ENCODE results near the gene PCTP. TPM values are rescaled to one million over a fixed set of nuclear protein-coding genes. Genes with fewer than 3 reads are reported as not detected.

The PCTP gene
- total RNA-seq, 1 donor from 2014 or later, result 21.9 TPM

- DNase-seq (ENCODE audit: missing footprints) (no peak), ATAC-seq (no peak)
- intact Hi-C loops (cut with DNase I), result no loop called here
These were observed 5.6 kb upstream of the PCTP start for GRCh38 chr17:55745258-55745657.

GRCh38 chr17:55746466-55746865 lies 4.4 kb upstream of the PCTP start:
- intact Hi-C loops (cut with DNase I), result no loop called here
- DNase-seq (ENCODE audit: missing footprints) (no peak), ATAC-seq (no peak)

- no peak for DNase-seq (ENCODE audit: missing footprints)
- intact Hi-C loops (cut with DNase I), result no loop called here
- no peak for ATAC-seq
These were observed 3.6 kb upstream of the PCTP start for GRCh38 chr17:55747209-55747608.

GRCh38 chr17:55748841-55749240 lies 2.0 kb upstream of the PCTP start:
- intact Hi-C loops (cut with DNase I), result no loop called here
- ATAC-seq (no peak), DNase-seq (ENCODE audit: missing footprints) (no peak)

- intact Hi-C loops (cut with DNase I), result loop anchor here (2.0 to 5.0 kb wide), 2 partner anchors 17 to 328 kb away; partner anchors contain the start of gene MMD
These were observed 866 bp upstream of the PCTP start for GRCh38 chr17:55749985-55750384.

GRCh38 chr17:55751720-55752250 lies 934 bp downstream of the PCTP start:
- intact Hi-C loops (cut with DNase I), result loop anchor here (2.0 to 5.0 kb wide), 2 partner anchors 19 to 329 kb away; partner anchors contain the start of gene MMD
- no peak for DNase-seq (ENCODE audit: missing footprints)
- ATAC-seq, result no peak

More at GRCh38 chr17:55749985-55750384, 866 bp upstream of the PCTP start:
- DNase-seq (ENCODE audit: missing footprints) (no peak), ATAC-seq (no peak)

GRCh38 chr17:55756689-55757088 lies 5.8 kb downstream of the PCTP start:
- no peak for ATAC-seq
- intact Hi-C loops (cut with DNase I), result no loop called here
- no peak for DNase-seq (ENCODE audit: missing footprints)

- intact Hi-C loops (cut with DNase I), result no loop called here
- DNase-seq (ENCODE audit: missing footprints), result no peak
- no peak for ATAC-seq
These were observed 6.8 kb downstream of the PCTP start for GRCh38 chr17:55757659-55758058.

- ATAC-seq, result no peak
- DNase-seq (ENCODE audit: missing footprints), result no peak
- intact Hi-C loops (cut with DNase I), result no loop called here
These were observed 7.3 kb downstream of the PCTP start for GRCh38 chr17:55758171-55758570.

GRCh38 chr17:55760643-55761355 lies 9.9 kb downstream of the PCTP start:
- intact Hi-C loops (cut with DNase I), result no loop called here
- ATAC-seq (no peak), DNase-seq (ENCODE audit: missing footprints) (no peak)

GRCh38 chr17:55762086-55762858 lies 11.4 kb downstream of the PCTP start:
- no peak for DNase-seq (ENCODE audit: missing footprints)
- intact Hi-C loops (cut with DNase I), result no loop called here

GRCh38 chr17:55763856-55764255 lies 13.0 kb downstream of the PCTP start:
- DNase-seq (ENCODE audit: missing footprints) (no peak), ATAC-seq (peak; percentile 50)
- intact Hi-C loops (cut with DNase I), result no loop called here

More at GRCh38 chr17:55762086-55762858, 11.4 kb downstream of the PCTP start:
- no peak for ATAC-seq

GRCh38 chr17:55764610-55765009 lies 13.8 kb downstream of the PCTP start:
- intact Hi-C loops (cut with DNase I), result no loop called here
- DNase-seq (ENCODE audit: missing footprints) (no peak), ATAC-seq (no peak)

- no peak for ATAC-seq
- no peak for DNase-seq (ENCODE audit: missing footprints)
- intact Hi-C loops (cut with DNase I), result no loop called here
These were observed 14.6 kb downstream of the PCTP start for GRCh38 chr17:55765472-55765871.

GRCh38 chr17:55768936-55769624 lies 18.2 kb downstream of the PCTP start:
- ATAC-seq, result no peak
- DNase-seq (ENCODE audit: missing footprints), result no peak
- intact Hi-C loops (cut with DNase I), result no loop called here

- DNase-seq (ENCODE audit: missing footprints), result no peak
- intact Hi-C loops (cut with DNase I), result no loop called here
- ATAC-seq, result peak; percentile 56
These were observed 18.8 kb downstream of the PCTP start for GRCh38 chr17:55769625-55770000.

GRCh38 chr17:55770196-55770870 lies 19.5 kb downstream of the PCTP start:
- no peak for DNase-seq (ENCODE audit: missing footprints)
- intact Hi-C loops (cut with DNase I), result loop anchor here (2.0 kb wide), 2 partner anchors 52 to 244 kb away; no protein-coding TSS in a partner anchor
- ATAC-seq, result peak; percentile 57

- ATAC-seq, result no peak
- intact Hi-C loops (cut with DNase I), result no loop called here
- DNase-seq (ENCODE audit: missing footprints), result no peak
These were observed 21.2 kb downstream of the PCTP start for GRCh38 chr17:55772086-55772485.

GRCh38 chr17:55773671-55774070 lies 22.8 kb downstream of the PCTP start:
- ATAC-seq (no peak), DNase-seq (ENCODE audit: missing footprints) (no peak)
- intact Hi-C loops (cut with DNase I), result no loop called here
